Body of pancreas (tissue), 4 donors: ENCODE measurements around the gene KRTAP5-7. TPM values are rescaled to one million over a fixed set of nuclear protein-coding genes. Genes with fewer than 3 reads are reported as not detected.
A peak's percentile ranks its signal among the peaks of the same experiment; 100 is the strongest.

ENCODE experiments used
- ATAC-seq: fragments of 150-250 bp; one replicate; pipeline ENCODE4 v1.9.1; 2016
- DNase-seq, 4 donors: peaks; one replicate each; pipeline ENCODE4 v3.0.0-alpha.2; 2019
- H3K27ac ChIP-seq, 4 donors: fragments of 200-600 bp; sonication (generic); 1 replicate in 3 of 4; 2 replicates in 1 of 4; pipeline versions ENCODE4 v1.5.1 to v1.6.1; 2016 to 2019; ENCODE audit warnings: mild to moderate bottlenecking in 1 of 4, mixed read lengths in 1 of 4, moderate library complexity in 1 of 4
- H3K27me3 ChIP-seq, 2 donors: fragments of 200-600 bp; sonication (generic); one replicate each; pipeline ENCODE4 v1.6.0; 2016; ENCODE audit warnings: mild to moderate bottlenecking in 1 of 2
- H3K36me3 ChIP-seq, 2 donors: fragments of 200-600 bp; sonication (generic); replicated peaks in 1 of 2; 2 replicates each; pipeline ENCODE4 v1.5.1; 2016; ENCODE audit warnings: low read depth in 2 of 2; ENCODE audit not compliant: insufficient read depth in 1 of 2
- H3K4me1 ChIP-seq: fragments of 200-600 bp; sonication (generic); one replicate; pipeline ENCODE4 v1.6.0; 2016
- H3K4me3 ChIP-seq, 2 donors: fragments of 200-600 bp; sonication (generic); 1 replicate in 1 of 2; 2 replicates in 1 of 2; pipeline ENCODE4 v1.5.1; 2016 to 2019
- H3K9me3 ChIP-seq, 3 donors: fragments of 200-600 bp; sonication (generic); 1 replicate in 2 of 3; 2 replicates in 1 of 3; pipeline ENCODE4 v1.5.1; 2016
- CTCF ChIP-seq, 7 experiments: fragments of 450-650 bp in 4 of 7; fragments of 200-600 bp in 3 of 7; sonication (generic) in 3 of 7; IDR thresholded peaks; one replicate each; pipeline ENCODE4 v1.5.1; 2016 to 2019; ENCODE audit warnings: antibody characterized with exemption in 7 of 7
- POLR2A ChIP-seq, 3 donors: fragments of 450-650 bp; IDR thresholded peaks; one replicate each; pipeline ENCODE4 v1.6.1; 2016; ENCODE audit warnings: antibody characterized with exemption in 3 of 3, mild to moderate bottlenecking in 2 of 3
- WGBS, 2 donors: methylation state at CpG; one replicate each; pipeline ENCODE4 v1.1.5; 2017; 5-methylcytosine and 5-hydroxymethylcytosine counted together
- intact Hi-C: fragments of 100-400 bp; cut with DNase I; formaldehyde crosslinking; loops from one replicate; pipeline ENCODE4 v1.15.1; 2023
- total RNA-seq, 2 donors: library from RNA; depleted of rRNA; stranded (reverse); fragments of >200 nt; gene quantifications; one replicate each; pipeline ENCODE4 v1.1.0, GENCODE V29; 2016

KRTAP5-7 gene
- total RNA-seq, 2 donors from 2014 or later, result not detected

- intact Hi-C loops, result no loop called here
- Histone ChIP-seq H3K27me3 (no peaks in the 10 kb centered on the region), H3K9me3 (no peaks in the 10 kb centered on the region), H3K4me3 (no peak overlapping the region), H3K4me1 (no peaks in the 10 kb centered on the region), H3K27ac (no peak overlapping the region), H3K36me3 (no peaks in the 10 kb centered on the region)
- ATAC-seq (no peak), DNase-seq (no peak)
- 68 to 74% methylated on average over 7 of the region's 7 CpGs for WGBS, 2 donors
- TF ChIP-seq POLR2A (IDR thresholded peaks at IDR 0.05) (no peak), CTCF (IDR thresholded peaks at IDR 0.05) (no peak)
Measured at GRCh38 chr11:71542382-71542781, 15.3 kb downstream of the KRTAP5-7 start.

GRCh38 chr11:71542879-71543777, 16.1 kb downstream of the KRTAP5-7 start:
- no peaks in the 10 kb centered on the region for H3K4me1 ChIP-seq
- no peak for TF ChIP-seq POLR2A (IDR thresholded peaks at IDR 0.05)
- intact Hi-C loops, result no loop called here
- H3K27me3 ChIP-seq, result no peaks in the 10 kb centered on the region
- no peak overlapping the region for H3K27ac ChIP-seq
- H3K9me3 ChIP-seq, result no peaks in the 10 kb centered on the region
- ATAC-seq (no peak), DNase-seq (no peak)
- no peak overlapping the region for H3K4me3 ChIP-seq
- 78 to 80% methylated on average over 12 to 15 of the region's 15 CpGs for WGBS, 2 donors
- no peaks in the 10 kb centered on the region for H3K36me3 ChIP-seq

- no peak overlapping the region for H3K4me3 ChIP-seq
- 59 to 92% methylated on average over 8 of the region's 8 CpGs for WGBS, 2 donors
- H3K27ac ChIP-seq, result no peak overlapping the region
- no peaks in the 10 kb centered on the region for H3K4me1 ChIP-seq
- H3K36me3 ChIP-seq, result no peaks in the 10 kb centered on the region
- H3K27me3 ChIP-seq, result no peaks in the 10 kb centered on the region
- ATAC-seq (no peak), DNase-seq (peak in 1 of 4 donors; percentile 8)
- H3K9me3 ChIP-seq, result no peaks in the 10 kb centered on the region
- intact Hi-C loops, result no loop called here
- no peak for TF ChIP-seq POLR2A (IDR thresholded peaks at IDR 0.05)
- no peak for TF ChIP-seq CTCF (IDR thresholded peaks at IDR 0.05)
Measured at GRCh38 chr11:71543866-71544265, 16.8 kb downstream of the KRTAP5-7 start.

- Histone ChIP-seq H3K4me1 (no peaks in the 10 kb centered on the region), H3K9me3 (no peaks in the 10 kb centered on the region), H3K27ac (no peak overlapping the region), H3K36me3 (no peaks in the 10 kb centered on the region), H3K4me3 (no peak overlapping the region), H3K27me3 (no peaks in the 10 kb centered on the region)
- WGBS, 2 donors, result 82 to 87% methylated on average over 6 of the region's 6 CpGs
- DNase-seq, result no peak
- no peak for TF ChIP-seq CTCF (IDR thresholded peaks at IDR 0.05)
- no peak for TF ChIP-seq POLR2A (IDR thresholded peaks at IDR 0.05)
- no peak for ATAC-seq
- intact Hi-C loops, result no loop called here
Measured at GRCh38 chr11:71544525-71545214, 17.6 kb downstream of the KRTAP5-7 start.

GRCh38 chr11:71545405-71545966, 18.4 kb downstream of the KRTAP5-7 start:
- no peaks in the 10 kb centered on the region for H3K4me1 ChIP-seq
- H3K27me3 ChIP-seq, result no peaks in the 10 kb centered on the region
- DNase-seq, result no peak
- whole genome bisulfite sequencing, 2 donors, result 83 to 86% methylated on average over 11 to 12 of the region's 12 CpGs
- no peaks in the 10 kb centered on the region for H3K36me3 ChIP-seq
- H3K4me3 ChIP-seq, result no peak overlapping the region
- no peaks in the 10 kb centered on the region for H3K9me3 ChIP-seq
- no peak overlapping the region for H3K27ac ChIP-seq
- no peak for ATAC-seq
- intact Hi-C loops, result no loop called here
- no peak for TF ChIP-seq POLR2A (IDR thresholded peaks at IDR 0.05)
- no peak for TF ChIP-seq CTCF (IDR thresholded peaks at IDR 0.05)
